BLaER1 (cell line): ENCODE results near the gene PROM1.
A peak's percentile ranks its signal among the peaks of the same experiment; 100 is the strongest.

ENCODE experiments used
- H3K27ac ChIP-seq: shearing (Covaris generic); formaldehyde crosslinking; 2 replicates; pipeline ENCODE4 v1.8.1; 2022
- H3K27me3 ChIP-seq: shearing (Covaris generic); formaldehyde crosslinking; 2 replicates; pipeline ENCODE4 v1.8.1; 2022
- H3K36me3 ChIP-seq: shearing (Covaris generic); formaldehyde crosslinking; 2 replicates; pipeline ENCODE4 v1.8.1; 2022
- H3K4me1 ChIP-seq: shearing (Covaris generic); formaldehyde crosslinking; 2 replicates; pipeline ENCODE4 v1.8.1; 2022
- H3K4me2 ChIP-seq: shearing (Covaris generic); formaldehyde crosslinking; 2 replicates; pipeline ENCODE4 v1.8.1; 2022
- H3K4me3 ChIP-seq: shearing (Covaris generic); formaldehyde crosslinking; 2 replicates; pipeline ENCODE4 v1.8.1; 2022
- H3K9ac ChIP-seq: shearing (Covaris generic); formaldehyde crosslinking; 2 replicates; pipeline ENCODE4 v1.8.1; 2022
- H3K9me3 ChIP-seq: shearing (Covaris generic); formaldehyde crosslinking; 2 replicates; pipeline ENCODE4 v1.8.1; 2022
- H4K20me1 ChIP-seq: shearing (Covaris generic); formaldehyde crosslinking; 2 replicates; pipeline ENCODE4 v1.8.1; 2022
- Cebpa-rat ChIP-seq: shearing (Covaris generic); IDR thresholded peaks from 2 replicates; pipeline ENCODE4 v1.8.1; 2022

Gene PROM1

GRCh38 chr4:16034010-16034748 is 49.6 kb downstream of the PROM1 start:
- Histone ChIP-seq H3K27ac (no peak overlapping the region), H3K27me3 (no peaks in the 10 kb centered on the region), H3K36me3 (no peaks in the 10 kb centered on the region), H4K20me1 (no peaks in the 10 kb centered on the region), H3K9ac (no peak overlapping the region), H3K4me3 (no peak overlapping the region), H3K4me2 (no peak overlapping the region; the same call in 1 of the 2 replicates), H3K9me3 (no peaks in the 10 kb centered on the region), H3K4me1 (peaks cover 65% of the 10 kb centered on the region)
- no peak for TF ChIP-seq Cebpa-rat

- H3K27ac ChIP-seq = peak overlapping the region; percentile 60
- no peak overlapping the region; the same call in 1 of the 2 replicates for H3K9ac ChIP-seq
- H3K4me3 ChIP-seq = peak overlapping the region; percentile 6; the same call in 1 of the 2 replicates
- peak overlapping the region; percentile 75 for H3K4me2 ChIP-seq
- no peaks in the 10 kb centered on the region for H3K27me3 ChIP-seq
- H3K36me3 ChIP-seq = no peaks in the 10 kb centered on the region
- no peaks in the 10 kb centered on the region for H4K20me1 ChIP-seq
- peaks cover 59% of the 10 kb centered on the region for H3K4me1 ChIP-seq
- H3K9me3 ChIP-seq = no peaks in the 10 kb centered on the region
- no peak for TF ChIP-seq Cebpa-rat
Measured at GRCh38 chr4:16032396-16032770, 51.4 kb downstream of the PROM1 start.

- Histone ChIP-seq H3K27ac (peak overlapping the region; percentile 60), H3K36me3 (no peaks in the 10 kb centered on the region), H3K9ac (peak overlapping the region; percentile 43; the same call in 1 of the 2 replicates), H4K20me1 (no peaks in the 10 kb centered on the region), H3K4me1 (peaks cover 53% of the 10 kb centered on the region), H3K4me3 (peak overlapping the region; percentile 6; the same call in 1 of the 2 replicates), H3K9me3 (no peaks in the 10 kb centered on the region), H3K27me3 (no peaks in the 10 kb centered on the region), H3K4me2 (peak overlapping the region; percentile 75)
- TF ChIP-seq Cebpa-rat = no peak
Measured at GRCh38 chr4:16031546-16032395, 52.1 kb downstream of the PROM1 start.

- no peak for TF ChIP-seq Cebpa-rat
- H3K4me3 ChIP-seq = no peak overlapping the region
- peaks cover 47% of the 10 kb centered on the region for H3K4me1 ChIP-seq
- no peak overlapping the region for H3K27ac ChIP-seq
- no peaks in the 10 kb centered on the region for H3K9me3 ChIP-seq
- H3K27me3 ChIP-seq = no peaks in the 10 kb centered on the region
- no peak overlapping the region for H3K9ac ChIP-seq
- H3K36me3 ChIP-seq = no peaks in the 10 kb centered on the region
- H4K20me1 ChIP-seq = no peaks in the 10 kb centered on the region
- no peak overlapping the region for H3K4me2 ChIP-seq
Measured at GRCh38 chr4:16029886-16030285, 53.9 kb downstream of the PROM1 start.

- Histone ChIP-seq H3K9me3 (no peaks in the 10 kb centered on the region), H4K20me1 (no peaks in the 10 kb centered on the region), H3K9ac (no peak overlapping the region), H3K4me2 (0 out of 2 replicates have a peak overlapping the region, but pooled peaks have one; percentile 3), H3K27me3 (no peaks in the 10 kb centered on the region), H3K4me1 (peaks cover 46% of the 10 kb centered on the region), H3K27ac (no peak overlapping the region), H3K4me3 (no peak overlapping the region), H3K36me3 (no peaks in the 10 kb centered on the region)
- no peak for TF ChIP-seq Cebpa-rat
Measured at GRCh38 chr4:16029262-16029661, 54.6 kb downstream of the PROM1 start.

GRCh38 chr4:16027626-16028025 is 56.2 kb downstream of the PROM1 start:
- Histone ChIP-seq H4K20me1 (no peaks in the 10 kb centered on the region), H3K36me3 (no peaks in the 10 kb centered on the region), H3K27ac (no peak overlapping the region), H3K27me3 (no peaks in the 10 kb centered on the region), H3K9ac (no peak overlapping the region), H3K4me3 (no peak overlapping the region), H3K4me1 (peaks cover 29% of the 10 kb centered on the region), H3K4me2 (no peak overlapping the region), H3K9me3 (no peaks in the 10 kb centered on the region)
- TF ChIP-seq Cebpa-rat = no peak

- H3K27ac ChIP-seq = no peak overlapping the region
- no peaks in the 10 kb centered on the region for H3K36me3 ChIP-seq
- TF ChIP-seq Cebpa-rat = no peak
- no peaks in the 10 kb centered on the region for H3K27me3 ChIP-seq
- H3K9ac ChIP-seq = no peak overlapping the region
- no peak overlapping the region for H3K4me2 ChIP-seq
- H3K4me3 ChIP-seq = no peak overlapping the region
- H4K20me1 ChIP-seq = no peaks in the 10 kb centered on the region
- peaks cover 24% of the 10 kb centered on the region for H3K4me1 ChIP-seq
- H3K9me3 ChIP-seq = no peaks in the 10 kb centered on the region
Measured at GRCh38 chr4:16027114-16027513, 56.7 kb downstream of the PROM1 start.

GRCh38 chr4:16026160-16026761 is 57.6 kb downstream of the PROM1 start:
- Histone ChIP-seq H3K36me3 (no peaks in the 10 kb centered on the region), H3K27me3 (no peaks in the 10 kb centered on the region), H3K4me1 (peaks cover 16% of the 10 kb centered on the region), H3K9ac (no peak overlapping the region), H3K4me2 (no peak overlapping the region), H3K27ac (no peak overlapping the region), H3K9me3 (no peaks in the 10 kb centered on the region), H4K20me1 (no peaks in the 10 kb centered on the region), H3K4me3 (no peak overlapping the region)
- no peak for TF ChIP-seq Cebpa-rat

GRCh38 chr4:16025268-16025667 is 58.6 kb downstream of the PROM1 start:
- no peaks in the 10 kb centered on the region for H3K9me3 ChIP-seq
- no peaks in the 10 kb centered on the region for H3K27me3 ChIP-seq
- no peak for TF ChIP-seq Cebpa-rat
- H4K20me1 ChIP-seq = no peaks in the 10 kb centered on the region
- no peak overlapping the region for H3K9ac ChIP-seq
- no peaks in the 10 kb centered on the region for H3K36me3 ChIP-seq
- H3K4me2 ChIP-seq = no peak overlapping the region
- H3K4me3 ChIP-seq = no peak overlapping the region
- H3K27ac ChIP-seq = no peak overlapping the region
- peaks cover 6% of the 10 kb centered on the region for H3K4me1 ChIP-seq
